Activated naive CD4-positive, alpha-beta T cell treated with anti-CD3 and anti-CD28 coated beads, Interleukin-2, amount 10 ng/mL, durations not matched to agents 7 days and 5 days (primary cell): ENCODE data around the gene ELMO1.

Experiments
- CTCF ChIA-PET: fragments of 350-600 bp; sonication (Branson Sonifier 250); formaldehyde crosslinking; loops from one replicate; lab custom pipeline; 2021; ENCODE audit warnings: antibody characterized with exemption; lab: Charles Lee
- DNase-seq: peaks from one replicate; pipeline ENCODE4 v3.0.0-alpha.2; 2020
- H3K27ac Mint-ChIP-seq: one replicate; pipeline ENCODE4 v1.8.0; 2021; ENCODE audit warnings: mild to moderate bottlenecking, moderate library complexity, mixed read lengths
- H3K27me3 Mint-ChIP-seq: one replicate; pipeline ENCODE4 v1.8.0; 2021; ENCODE audit warnings: mild to moderate bottlenecking, mixed read lengths
- H3K36me3 Mint-ChIP-seq: one replicate; pipeline ENCODE4 v1.8.0; 2021; ENCODE audit warnings: mixed read lengths
- H3K4me1 Mint-ChIP-seq: one replicate; pipeline ENCODE4 v1.8.0; 2021; ENCODE audit warnings: mixed read lengths
- H3K4me3 Mint-ChIP-seq: one replicate; pipeline ENCODE4 v1.8.0; 2021; ENCODE audit warnings: mild to moderate bottlenecking, moderate library complexity, mixed read lengths
- H3K9me3 Mint-ChIP-seq: one replicate; pipeline ENCODE4 v1.8.0; 2021; ENCODE audit warnings: mixed read lengths

The ELMO1 gene

GRCh38 chr7:37081436-37081835, 367.2 kb downstream of the ELMO1 start:
- H3K36me3 Mint-ChIP-seq, result peaks cover 45% of the 10 kb centered on the region
- H3K27me3 Mint-ChIP-seq, result no peaks in the 10 kb centered on the region
- no peaks in the 10 kb centered on the region for H3K9me3 Mint-ChIP-seq
- no peak overlapping the region for H3K4me3 Mint-ChIP-seq
- CTCF ChIA-PET, result no interaction called here
- DNase-seq, result no peak
- H3K4me1 Mint-ChIP-seq, result peaks cover 17% of the 10 kb centered on the region
- no peak overlapping the region for H3K27ac Mint-ChIP-seq

- CTCF ChIA-PET, result no interaction called here
- H3K36me3 Mint-ChIP-seq, result peaks cover 42% of the 10 kb centered on the region
- H3K9me3 Mint-ChIP-seq, result no peaks in the 10 kb centered on the region
- H3K27ac Mint-ChIP-seq, result no peak overlapping the region
- H3K27me3 Mint-ChIP-seq, result no peaks in the 10 kb centered on the region
- peaks cover 3% of the 10 kb centered on the region for H3K4me1 Mint-ChIP-seq
- H3K4me3 Mint-ChIP-seq, result no peak overlapping the region
- DNase-seq, result no peak
Observed at GRCh38 chr7:37079420-37079819, 369.2 kb downstream of the ELMO1 start.

- Mint-ChIP-seq H3K4me3 (no peak overlapping the region), H3K27ac (no peak overlapping the region), H3K27me3 (no peaks in the 10 kb centered on the region), H3K4me1 (peaks cover 3% of the 10 kb centered on the region), H3K36me3 (peaks cover 32% of the 10 kb centered on the region), H3K9me3 (no peaks in the 10 kb centered on the region)
- CTCF ChIA-PET, result no interaction called here
- DNase-seq, result no peak
Observed at GRCh38 chr7:37076668-37077067, 372.0 kb downstream of the ELMO1 start.

- CTCF ChIA-PET, result no interaction called here
- no peaks in the 10 kb centered on the region for H3K4me1 Mint-ChIP-seq
- H3K4me3 Mint-ChIP-seq, result no peak overlapping the region
- H3K27me3 Mint-ChIP-seq, result no peaks in the 10 kb centered on the region
- no peaks in the 10 kb centered on the region for H3K9me3 Mint-ChIP-seq
- H3K27ac Mint-ChIP-seq, result no peak overlapping the region
- no peak for DNase-seq
- peaks cover 37% of the 10 kb centered on the region for H3K36me3 Mint-ChIP-seq
Observed at GRCh38 chr7:37074370-37074769, 374.3 kb downstream of the ELMO1 start.

- CTCF ChIA-PET, result interaction anchor here (0.6 to 1.1 kb wide), 2 partner anchors 219 to 583 kb away, joined by 3 to 4 read pairs; no protein-coding TSS in a partner anchor
- no peaks in the 10 kb centered on the region for H3K4me1 Mint-ChIP-seq
Observed at GRCh38 chr7:37071124-37071523, 377.5 kb downstream of the ELMO1 start.

GRCh38 chr7:37070471-37070870, 378.2 kb downstream of the ELMO1 start:
- CTCF ChIA-PET, result no interaction called here
- Mint-ChIP-seq H3K4me1 (peaks cover 5% of the 10 kb centered on the region), H3K27me3 (no peaks in the 10 kb centered on the region), H3K36me3 (peaks cover 35% of the 10 kb centered on the region), H3K4me3 (no peak overlapping the region), H3K9me3 (no peaks in the 10 kb centered on the region), H3K27ac (no peak overlapping the region)
- DNase-seq, result no peak

More at GRCh38 chr7:37071124-37071523, 377.5 kb downstream of the ELMO1 start:
- Mint-ChIP-seq H3K27me3 (no peaks in the 10 kb centered on the region), H3K9me3 (no peaks in the 10 kb centered on the region), H3K36me3 (peaks cover 31% of the 10 kb centered on the region), H3K27ac (no peak overlapping the region), H3K4me3 (no peak overlapping the region)
- no peak for DNase-seq

GRCh38 chr7:37070031-37070430, 378.6 kb downstream of the ELMO1 start:
- H3K27me3 Mint-ChIP-seq, result no peaks in the 10 kb centered on the region
- peaks cover 38% of the 10 kb centered on the region for H3K36me3 Mint-ChIP-seq
- H3K27ac Mint-ChIP-seq, result peak overlapping the region; percentile 21
- CTCF ChIA-PET, result no interaction called here
- H3K9me3 Mint-ChIP-seq, result no peaks in the 10 kb centered on the region
- no peak overlapping the region for H3K4me3 Mint-ChIP-seq
- no peak for DNase-seq
- peaks cover 8% of the 10 kb centered on the region for H3K4me1 Mint-ChIP-seq

- Mint-ChIP-seq H3K4me3 (no peak overlapping the region), H3K4me1 (peaks cover 8% of the 10 kb centered on the region), H3K9me3 (no peaks in the 10 kb centered on the region), H3K36me3 (peaks cover 40% of the 10 kb centered on the region), H3K27me3 (no peaks in the 10 kb centered on the region), H3K27ac (no peak overlapping the region)
- DNase-seq, result no peak
- CTCF ChIA-PET, result no interaction called here
Observed at GRCh38 chr7:37069336-37069735, 379.3 kb downstream of the ELMO1 start.

- Mint-ChIP-seq H3K27me3 (no peaks in the 10 kb centered on the region), H3K27ac (no peak overlapping the region), H3K4me1 (peaks cover 8% of the 10 kb centered on the region), H3K9me3 (no peaks in the 10 kb centered on the region), H3K36me3 (peaks cover 40% of the 10 kb centered on the region), H3K4me3 (no peak overlapping the region)
- no peak for DNase-seq
- CTCF ChIA-PET, result no interaction called here
Observed at GRCh38 chr7:37068902-37069301, 379.8 kb downstream of the ELMO1 start.

GRCh38 chr7:37068038-37068437, 380.6 kb downstream of the ELMO1 start:
- Mint-ChIP-seq H3K36me3 (peaks cover 40% of the 10 kb centered on the region), H3K4me1 (peaks cover 8% of the 10 kb centered on the region), H3K4me3 (no peak overlapping the region)

GRCh38 chr7:37065779-37066271, 382.8 kb downstream of the ELMO1 start:
- H3K36me3 Mint-ChIP-seq, result peaks cover 28% of the 10 kb centered on the region
- no peaks in the 10 kb centered on the region for H3K9me3 Mint-ChIP-seq
- CTCF ChIA-PET, result no interaction called here
- H3K27ac Mint-ChIP-seq, result peak overlapping the region; percentile 67
- H3K4me1 Mint-ChIP-seq, result peaks cover 8% of the 10 kb centered on the region
- no peak overlapping the region for H3K4me3 Mint-ChIP-seq
- no peak for DNase-seq
- no peaks in the 10 kb centered on the region for H3K27me3 Mint-ChIP-seq

More at GRCh38 chr7:37068038-37068437, 380.6 kb downstream of the ELMO1 start:
- no peak overlapping the region for H3K27ac Mint-ChIP-seq
- no peak for DNase-seq
- H3K27me3 Mint-ChIP-seq, result no peaks in the 10 kb centered on the region
- no peaks in the 10 kb centered on the region for H3K9me3 Mint-ChIP-seq
- CTCF ChIA-PET, result interaction anchor here (0.7 kb wide), 1 partner anchor 700 kb away, joined by 3 read pairs; no protein-coding TSS in a partner anchor

- Mint-ChIP-seq H3K4me3 (no peak overlapping the region), H3K4me1 (peaks cover 8% of the 10 kb centered on the region), H3K27ac (no peak overlapping the region), H3K27me3 (no peaks in the 10 kb centered on the region), H3K9me3 (no peaks in the 10 kb centered on the region), H3K36me3 (peaks cover 14% of the 10 kb centered on the region)
- CTCF ChIA-PET, result interaction anchor here (0.7 to 1.4 kb wide), 2 partner anchors 22 to 120 kb away, joined by 3 to 4 read pairs; no protein-coding TSS in a partner anchor
- no peak for DNase-seq
Observed at GRCh38 chr7:37062560-37062859, 386.2 kb downstream of the ELMO1 start.

- Mint-ChIP-seq H3K4me3 (no peak overlapping the region), H3K27me3 (no peaks in the 10 kb centered on the region), H3K9me3 (no peaks in the 10 kb centered on the region), H3K36me3 (peaks cover 17% of the 10 kb centered on the region), H3K27ac (no peak overlapping the region), H3K4me1 (peaks cover 8% of the 10 kb centered on the region)
- CTCF ChIA-PET, result interaction anchor here (1.4 kb wide), 1 partner anchor 120 kb away, joined by 4 read pairs; no protein-coding TSS in a partner anchor
- no peak for DNase-seq
Observed at GRCh38 chr7:37061849-37062559, 386.7 kb downstream of the ELMO1 start.

- CTCF ChIA-PET, result no interaction called here
- Mint-ChIP-seq H3K9me3 (no peaks in the 10 kb centered on the region), H3K27me3 (no peaks in the 10 kb centered on the region), H3K4me3 (no peak overlapping the region), H3K36me3 (peaks cover 13% of the 10 kb centered on the region), H3K27ac (no peak overlapping the region), H3K4me1 (no peaks in the 10 kb centered on the region)
- DNase-seq, result no peak
Observed at GRCh38 chr7:37056234-37056912, 392.3 kb downstream of the ELMO1 start.
